ENCODE results near the gene FASN.
"Not testable (repeated sequence)": the region's sequence is repeated elsewhere in the genome, so short reads cannot be mapped to it uniquely, and the experiment has no call there.

The FASN gene

GRCh38 chr17:82098169-82098938, at the start of gene FASN:
TSS of gene FASN (minus strand) at chr17:82098236. CDS start at chr17:82096445, 1,791 bp downstream.
- DNase-seq, result peak; percentile 86 to 89 (median 88)

- no peak for DNase-seq
Observed at GRCh38 chr17:82146663-82147654, 48.9 kb upstream of the FASN start.

GRCh38 chr17:82145550-82146155, 47.6 kb upstream of the FASN start:
- DNase-seq, result no peak

- no peak for DNase-seq
Observed at GRCh38 chr17:82143333-82143732, 45.3 kb upstream of the FASN start.

- not testable (repeated sequence) for DNase-seq
Observed at GRCh38 chr17:82139961-82140360, 41.9 kb upstream of the FASN start.

GRCh38 chr17:82138511-82138992, 40.5 kb upstream of the FASN start:
- DNase-seq, result no peak

- no peak for DNase-seq
Observed at GRCh38 chr17:82134101-82134500, 36.1 kb upstream of the FASN start.

GRCh38 chr17:82133166-82133953, 35.3 kb upstream of the FASN start:
- not testable (repeated sequence) for DNase-seq

- DNase-seq, result no peak
Observed at GRCh38 chr17:82129095-82129494, 31.1 kb upstream of the FASN start.

GRCh38 chr17:82128287-82128686, 30.3 kb upstream of the FASN start:
- no peak for DNase-seq

- DNase-seq, result no peak
Observed at GRCh38 chr17:82127704-82128103, 29.7 kb upstream of the FASN start.

GRCh38 chr17:82127315-82127595, 29.2 kb upstream of the FASN start:
- DNase-seq, result no peak

GRCh38 chr17:82126556-82127314, 28.7 kb upstream of the FASN start:
- peak in 2 of 4 experiments; percentile 67 to 68 for DNase-seq

GRCh38 chr17:82124101-82124500, 26.1 kb upstream of the FASN start:
- no peak for DNase-seq

GRCh38 chr17:82121660-82122629, 23.9 kb upstream of the FASN start:
- DNase-seq, result no peak

- no peak for DNase-seq
Observed at GRCh38 chr17:82121246-82121645, 23.2 kb upstream of the FASN start.

GRCh38 chr17:82120148-82120547, 22.1 kb upstream of the FASN start:
- no peak for DNase-seq

GRCh38 chr17:82118815-82119380, 20.9 kb upstream of the FASN start:
- DNase-seq, result no peak

GRCh38 chr17:82118168-82118814, 20.3 kb upstream of the FASN start:
- no peak for DNase-seq

Data from activated CD4-positive, CD25-positive, alpha-beta regulatory T cell (primary cell).